PFSK-1 (cell line): ENCODE measurements around the gene RAET1E.

Experiments used
- FOXP2 ChIP-seq: optimal IDR thresholded peaks from 2 replicates; pipeline ENCODE3; 2011; ENCODE audit warnings: borderline replicate concordance, control low read depth, inconsistent platforms; ENCODE audit not compliant: insufficient read depth; ENCODE audit errors: extremely low read length, extremely low read depth
- POLR2AphosphoS5 ChIP-seq: IDR thresholded peaks from 2 replicates; pipeline ENCODE4 v1.6.1; 2012; ENCODE audit warnings: low read depth, mild to moderate bottlenecking, control low read depth, low read length, moderate library complexity
- REST ChIP-seq, 2 experiments: IDR thresholded peaks; 2 replicates each; pipeline versions ENCODE4 v1.6.1 to v1.8.0; 2011 to 2012; ENCODE audit warnings: low read depth in 2 of 2, low read length in 2 of 2, control low read depth in 1 of 2, inconsistent platforms in 1 of 2, mild to moderate bottlenecking in 1 of 2, moderate library complexity in 1 of 2; ENCODE audit not compliant: insufficient read depth in 1 of 2
- SIN3A ChIP-seq: IDR thresholded peaks from 2 replicates; pipeline ENCODE4 v1.6.1; 2012; ENCODE audit warnings: mild to moderate bottlenecking, low read length, moderate library complexity, borderline replicate concordance; ENCODE audit not compliant: insufficient read depth
- TAF1 ChIP-seq: IDR thresholded peaks from 2 replicates; pipeline ENCODE4 v1.6.1; 2012; ENCODE audit warnings: low read length, control low read depth, borderline replicate concordance; ENCODE audit not compliant: insufficient read depth

GRCh38 chr6:149936743-149937142 lies 38.8 kb upstream of the RAET1E start:
- TF ChIP-seq POLR2AphosphoS5 (no peak), TAF1 (no peak), SIN3A (no peak), REST (IDR thresholded peaks at IDR 0.05; ENCODE audit: insufficient read depth in 1 of 2, low read depth in 2 of 2, low read length in 2 of 2) (no peak), FOXP2 (no peak)
